Activated CD4-positive, alpha-beta T cell treated with anti-CD3 and anti-CD28 coated beads, Interleukin-2, Interleukin-4, amounts not matched to agents 100 ng/mL and 50 ng/mL, durations not matched to agents 16 hours and 8 hours (primary cell): ENCODE data around the gene PSPC1.
"Not testable (repeated sequence)": the region's sequence is repeated elsewhere in the genome, so short reads cannot be mapped to it uniquely, and the experiment has no call there.

Source experiments
- DNase-seq: peaks from one replicate; pipeline ENCODE4 v3.0.0-alpha.2; 2020; ENCODE audit warnings: low spot score

Gene PSPC1

GRCh38 chr13:19763618-19764017 lies 19.1 kb downstream of the PSPC1 start:
- no peak for DNase-seq

- DNase-seq: no peak
Observed at GRCh38 chr13:19759669-19760068, 23.1 kb downstream of the PSPC1 start.

- DNase-seq: no peak
Observed at GRCh38 chr13:19742643-19743042, 40.1 kb downstream of the PSPC1 start.

- no peak for DNase-seq
Observed at GRCh38 chr13:19737844-19738557, 44.7 kb downstream of the PSPC1 start.

- no peak for DNase-seq
Observed at GRCh38 chr13:19726611-19727010, 56.1 kb downstream of the PSPC1 start.

GRCh38 chr13:19725320-19725719 lies 57.4 kb downstream of the PSPC1 start:
- no peak for DNase-seq

GRCh38 chr13:19720039-19720438 lies 62.7 kb downstream of the PSPC1 start:
- no peak for DNase-seq

- DNase-seq: peak; percentile 79
Observed at GRCh38 chr13:19713186-19713965, 69.4 kb downstream of the PSPC1 start.

GRCh38 chr13:19709782-19710181 lies 73.0 kb downstream of the PSPC1 start:
- DNase-seq: not testable (repeated sequence)

GRCh38 chr13:19709039-19709438 lies 73.7 kb downstream of the PSPC1 start:
- not testable (repeated sequence) for DNase-seq

- not testable (repeated sequence) for DNase-seq
Observed at GRCh38 chr13:19704256-19704655, 78.5 kb downstream of the PSPC1 start.

GRCh38 chr13:19701619-19702018 lies 81.1 kb downstream of the PSPC1 start:
- DNase-seq: not testable (repeated sequence)

GRCh38 chr13:19700963-19701362 lies 81.8 kb downstream of the PSPC1 start:
- DNase-seq: not testable (repeated sequence)

GRCh38 chr13:19695829-19696228 lies 86.9 kb downstream of the PSPC1 start:
- DNase-seq: no peak

GRCh38 chr13:19695428-19695827 lies 87.3 kb downstream of the PSPC1 start:
- no peak for DNase-seq

- not testable (repeated sequence) for DNase-seq
Observed at GRCh38 chr13:19691447-19691846, 91.3 kb downstream of the PSPC1 start.

- no peak for DNase-seq
Observed at GRCh38 chr13:19685437-19685836, 97.3 kb downstream of the PSPC1 start.

GRCh38 chr13:19685034-19685433 lies 97.7 kb downstream of the PSPC1 start:
- DNase-seq: no peak

- peak; percentile 19 for DNase-seq
Observed at GRCh38 chr13:19681517-19681916, 101.2 kb downstream of the PSPC1 start.

- DNase-seq: no peak
Observed at GRCh38 chr13:19680751-19681150, 102.0 kb downstream of the PSPC1 start.

- no peak for DNase-seq
Observed at GRCh38 chr13:19676168-19676567, 106.6 kb downstream of the PSPC1 start.

- DNase-seq: no peak
Observed at GRCh38 chr13:19674898-19675297, 107.8 kb downstream of the PSPC1 start.
